ENCODE data around the gene NMT1. TPM values are rescaled to one million over a fixed set of nuclear protein-coding genes. Genes with fewer than 3 reads are reported as not detected.

The NMT1 gene
- total RNA-seq, 2 experiments from 2014 or later: 132 to 141 TPM

- no peak overlapping the region for H3K27ac Mint-ChIP-seq
- no peak overlapping the region for H3K4me3 Mint-ChIP-seq
- no peaks in the 10 kb centered on the region for H3K36me3 Mint-ChIP-seq
- H3K9me3 Mint-ChIP-seq: no peaks in the 10 kb centered on the region
- POLR2A ChIA-PET: interaction anchor here (1.0 kb wide), 1 partner anchor 44 kb away, joined by 3 read pairs; no protein-coding TSS in a partner anchor
- DNase-seq: no peak
- no peak for ATAC-seq (ENCODE audit: low read depth)
- peaks cover 13% of the 10 kb centered on the region for H3K27me3 Mint-ChIP-seq
- peaks cover 2% of the 10 kb centered on the region for H3K4me1 Mint-ChIP-seq
Observed at GRCh38 chr17:45128989-45129388, 67.9 kb downstream of the NMT1 start.

GRCh38 chr17:45129426-45129939, 68.4 kb downstream of the NMT1 start:
- POLR2A ChIA-PET: interaction anchor here (1.0 kb wide), 1 partner anchor 43 kb away, joined by 3 read pairs; no protein-coding TSS in a partner anchor
- no peaks in the 10 kb centered on the region for H3K36me3 Mint-ChIP-seq

GRCh38 chr17:45129940-45130680, 69.0 kb downstream of the NMT1 start:
- H3K27me3 Mint-ChIP-seq: peaks cover 13% of the 10 kb centered on the region
- no peak for ATAC-seq (ENCODE audit: low read depth)
- no peak for DNase-seq
- no peaks in the 10 kb centered on the region for H3K36me3 Mint-ChIP-seq
- peaks cover 4% of the 10 kb centered on the region for H3K4me1 Mint-ChIP-seq
- POLR2A ChIA-PET: no interaction called here
- H3K27ac Mint-ChIP-seq: no peak overlapping the region
- no peak overlapping the region for H3K4me3 Mint-ChIP-seq
- H3K9me3 Mint-ChIP-seq: no peaks in the 10 kb centered on the region

More at GRCh38 chr17:45129426-45129939, 68.4 kb downstream of the NMT1 start:
- H3K27ac Mint-ChIP-seq: no peak overlapping the region
- H3K4me3 Mint-ChIP-seq: no peak overlapping the region
- peaks cover 2% of the 10 kb centered on the region for H3K4me1 Mint-ChIP-seq
- peaks cover 13% of the 10 kb centered on the region for H3K27me3 Mint-ChIP-seq
- ATAC-seq (ENCODE audit: low read depth) (no peak), DNase-seq (no peak)
- H3K9me3 Mint-ChIP-seq: no peaks in the 10 kb centered on the region

GRCh38 chr17:45130681-45131615, 69.8 kb downstream of the NMT1 start:
- H3K36me3 Mint-ChIP-seq: no peaks in the 10 kb centered on the region
- ATAC-seq (ENCODE audit: low read depth) (no peak), DNase-seq (no peak)
- POLR2A ChIA-PET: interaction anchor here (0.6 kb wide), 1 partner anchor 56 kb away, joined by 6 read pairs; no protein-coding TSS in a partner anchor
- H3K27ac Mint-ChIP-seq: no peak overlapping the region
- peaks cover 13% of the 10 kb centered on the region for H3K27me3 Mint-ChIP-seq
- peaks cover 4% of the 10 kb centered on the region for H3K4me1 Mint-ChIP-seq
- no peaks in the 10 kb centered on the region for H3K9me3 Mint-ChIP-seq
- peak overlapping the region; percentile 64 for H3K4me3 Mint-ChIP-seq

GRCh38 chr17:45131616-45132319, 70.7 kb downstream of the NMT1 start:
- no peak for ATAC-seq (ENCODE audit: low read depth)
- H3K4me1 Mint-ChIP-seq: peaks cover 8% of the 10 kb centered on the region
- peak overlapping the region; percentile 64 for H3K4me3 Mint-ChIP-seq
- peak; percentile 77 for DNase-seq
- H3K27me3 Mint-ChIP-seq: peaks cover 13% of the 10 kb centered on the region
- POLR2A ChIA-PET: no interaction called here
- peak overlapping the region; percentile 38 for H3K27ac Mint-ChIP-seq
- H3K36me3 Mint-ChIP-seq: no peaks in the 10 kb centered on the region
- no peaks in the 10 kb centered on the region for H3K9me3 Mint-ChIP-seq

GRCh38 chr17:45132320-45132571, 71.1 kb downstream of the NMT1 start, which contains the start of gene PLCD3:
Gene PLCD3, minus strand, starts transcription at chr17:45132515. Its CDS starts 105 bp downstream, at chr17:45132410.
- H3K27me3 Mint-ChIP-seq: peaks cover 13% of the 10 kb centered on the region
- H3K4me3 Mint-ChIP-seq: peak within 1 kb of the TSS; percentile 81
- DNase-seq (no peak), ATAC-seq (ENCODE audit: low read depth) (peak; percentile 24)
- peak within 1 kb of the TSS; percentile 77 for H3K27ac Mint-ChIP-seq
- no peaks in the 10 kb centered on the region for H3K9me3 Mint-ChIP-seq
- no peaks in the 10 kb centered on the region for H3K36me3 Mint-ChIP-seq
- POLR2A ChIA-PET: interaction anchor here (1.0 to 1.6 kb wide), 2 partner anchors 16 to 19 kb away, joined by 3 to 4 read pairs; partner anchors contain the start of gene HEXIM1
- H3K4me1 Mint-ChIP-seq: peaks cover 8% of the 10 kb centered on the region

- Mint-ChIP-seq H3K27me3 (peaks cover 13% of the 10 kb centered on the region), H3K4me1 (peaks cover 8% of the 10 kb centered on the region)
Observed at GRCh38 chr17:45132572-45133463, 71.7 kb downstream of the NMT1 start.

GRCh38 chr17:45135192-45135977, 74.3 kb downstream of the NMT1 start, which contains the start of gene ACBD4:
Gene ACBD4, plus strand, starts transcription at chr17:45135687. Its CDS starts 458 bp downstream, at chr17:45136145.
- H3K27me3 Mint-ChIP-seq: peaks cover 11% of the 10 kb centered on the region
- H3K9me3 Mint-ChIP-seq: no peaks in the 10 kb centered on the region
- H3K27ac Mint-ChIP-seq: peak within 1 kb of the TSS; percentile 80

More at GRCh38 chr17:45132572-45133463, 71.7 kb downstream of the NMT1 start:
- ATAC-seq (ENCODE audit: low read depth) (peak; percentile 24), DNase-seq (peak; percentile 82)
- Mint-ChIP-seq H3K9me3 (no peaks in the 10 kb centered on the region), H3K4me3 (peak overlapping the region; percentile 81), H3K36me3 (no peaks in the 10 kb centered on the region), H3K27ac (peak overlapping the region; percentile 77)
- POLR2A ChIA-PET: interaction anchor here (1.0 to 1.6 kb wide), 2 partner anchors 16 to 19 kb away, joined by 3 to 4 read pairs; partner anchors contain the start of gene HEXIM1

GRCh38 chr17:45135978-45136791, 75.1 kb downstream of the NMT1 start:
- Mint-ChIP-seq H3K4me3 (peak overlapping the region; percentile 94), H3K27me3 (peaks cover 3% of the 10 kb centered on the region)
- POLR2A ChIA-PET: interaction anchor here (0.8 to 3.6 kb wide), 11 partner anchors 9 to 187 kb away, joined by 3 to 70 read pairs (median 7); partner anchors contain the start of genes HEXIM1 and HEXIM2

More at GRCh38 chr17:45135192-45135977, 74.3 kb downstream of the NMT1 start, which contains the start of gene ACBD4:
- POLR2A ChIA-PET: interaction anchor here (0.8 to 3.6 kb wide), 11 partner anchors 10 to 186 kb away, joined by 3 to 70 read pairs (median 7); partner anchors contain the start of genes HEXIM1 and HEXIM2
- DNase-seq (peak; percentile 99), ATAC-seq (ENCODE audit: low read depth) (peak; percentile 91)
- peaks cover 8% of the 10 kb centered on the region for H3K4me1 Mint-ChIP-seq
- H3K36me3 Mint-ChIP-seq: no peaks in the 10 kb centered on the region
- peak within 1 kb of the TSS; percentile 94 for H3K4me3 Mint-ChIP-seq

GRCh38 chr17:45136846-45137560, 75.9 kb downstream of the NMT1 start:
- POLR2A ChIA-PET: interaction anchor here (1.0 to 3.6 kb wide), 3 partner anchors 9 to 24 kb away, joined by 4 to 70 read pairs (median 12); partner anchors contain the start of gene HEXIM1
- Mint-ChIP-seq H3K4me1 (peaks cover 12% of the 10 kb centered on the region), H3K36me3 (peaks cover 2% of the 10 kb centered on the region), H3K27me3 (no peaks in the 10 kb centered on the region), H3K4me3 (peak overlapping the region; percentile 94), H3K27ac (no peak overlapping the region), H3K9me3 (no peaks in the 10 kb centered on the region)
- ATAC-seq (ENCODE audit: low read depth) (no peak), DNase-seq (no peak)

More at GRCh38 chr17:45135978-45136791, 75.1 kb downstream of the NMT1 start:
- DNase-seq (no peak), ATAC-seq (ENCODE audit: low read depth) (no peak)
- peaks cover 2% of the 10 kb centered on the region for H3K36me3 Mint-ChIP-seq
- no peaks in the 10 kb centered on the region for H3K9me3 Mint-ChIP-seq
- peak overlapping the region; percentile 80 for H3K27ac Mint-ChIP-seq
- H3K4me1 Mint-ChIP-seq: peaks cover 10% of the 10 kb centered on the region

Data from activated naive CD8-positive, alpha-beta T cell treated with anti-CD3 and anti-CD28 coated beads, Interleukin-2, amount 10 ng/mL, durations not matched to agents 7 days and 5 days (primary cell).